GM18861 (cell line): ENCODE results near the gene TMEM191C.
"Not testable (repeated sequence)": the region's sequence is repeated elsewhere in the genome, so short reads cannot be mapped to it uniquely, and the experiment has no call there.

Experiments used
- ATAC-seq: cut with Tn5 transposase; IDR thresholded peaks from one replicate; pipeline ENCODE4 v1.9.1; 2021; ENCODE audit not compliant: unreplicated experiment

Gene TMEM191C

DNA sequence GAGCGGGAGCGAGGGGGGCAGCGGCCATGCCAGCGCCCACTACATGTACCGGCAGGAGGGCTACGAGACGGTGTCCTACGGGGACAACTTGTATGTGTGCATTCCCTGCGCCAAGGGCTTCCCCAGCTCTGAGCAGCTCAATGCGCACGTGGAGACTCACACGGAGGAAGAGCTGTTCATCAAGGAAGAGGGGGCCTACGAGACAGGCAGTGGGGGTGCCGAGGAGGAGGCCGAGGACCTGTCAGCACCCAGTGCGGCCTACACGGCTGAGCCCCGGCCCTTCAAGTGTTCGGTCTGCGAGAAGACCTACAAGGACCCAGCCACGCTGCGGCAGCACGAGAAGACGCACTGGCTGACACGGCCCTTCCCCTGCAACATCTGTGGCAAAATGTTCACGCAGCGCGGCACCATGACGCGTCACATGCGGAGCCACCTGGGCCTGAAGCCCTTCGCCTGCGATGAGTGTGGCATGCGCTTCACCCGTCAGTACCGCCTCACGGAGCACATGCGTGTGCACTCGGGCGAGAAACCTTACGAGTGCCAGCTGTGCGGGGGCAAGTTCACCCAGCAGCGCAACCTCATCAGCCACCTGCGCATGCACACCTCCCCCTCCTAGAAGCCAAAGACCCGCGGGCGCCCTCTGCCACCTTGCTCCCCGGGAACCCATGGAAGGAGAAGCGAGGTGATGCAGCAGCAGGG, 20.9 kb upstream of the TMEM191C start:
- no peak for ATAC-seq

GRCh38 chr22:21446827-21447690, 20.1 kb upstream of the TMEM191C start:
- ATAC-seq, result no peak

DNA sequence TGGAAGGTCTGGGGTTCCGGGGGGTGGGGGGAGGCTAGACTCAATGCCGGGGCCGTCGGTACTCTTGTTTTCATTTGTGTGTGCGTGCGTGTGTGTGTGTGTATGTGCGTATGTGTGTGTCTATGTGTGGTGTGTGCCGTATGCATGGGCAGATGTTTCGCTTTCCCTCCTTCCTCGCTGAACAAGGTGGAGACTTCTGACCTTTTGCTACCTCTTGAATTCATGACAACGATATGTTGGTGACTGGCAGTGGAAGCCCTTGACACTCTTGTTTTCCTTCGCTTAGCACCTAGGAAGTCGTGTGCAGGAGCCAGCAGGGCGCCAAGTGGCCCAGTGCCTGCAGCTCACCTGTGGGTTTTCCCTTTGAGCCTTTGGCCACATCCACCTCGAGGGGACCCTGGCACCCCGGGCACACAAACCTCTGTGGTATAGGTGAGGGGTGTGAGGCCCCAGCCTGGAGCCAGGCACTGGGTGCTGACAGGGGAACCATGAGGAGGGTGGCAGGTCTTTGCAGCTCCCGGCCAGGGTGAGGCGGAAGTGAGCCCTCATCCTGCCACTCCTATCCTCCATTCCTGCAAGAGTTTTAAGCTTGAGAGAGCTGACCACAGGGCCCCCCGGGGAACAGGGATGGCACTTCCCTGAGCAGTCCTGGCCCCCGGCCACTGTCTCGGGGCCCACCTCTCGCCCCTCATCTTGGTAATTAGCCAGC, 19.3 kb upstream of the TMEM191C start:
- ATAC-seq, result no peak

- ATAC-seq, result no peak
These were observed 18.4 kb upstream of the TMEM191C start for GRCh38 chr22:21448627-21449416.

DNA sequence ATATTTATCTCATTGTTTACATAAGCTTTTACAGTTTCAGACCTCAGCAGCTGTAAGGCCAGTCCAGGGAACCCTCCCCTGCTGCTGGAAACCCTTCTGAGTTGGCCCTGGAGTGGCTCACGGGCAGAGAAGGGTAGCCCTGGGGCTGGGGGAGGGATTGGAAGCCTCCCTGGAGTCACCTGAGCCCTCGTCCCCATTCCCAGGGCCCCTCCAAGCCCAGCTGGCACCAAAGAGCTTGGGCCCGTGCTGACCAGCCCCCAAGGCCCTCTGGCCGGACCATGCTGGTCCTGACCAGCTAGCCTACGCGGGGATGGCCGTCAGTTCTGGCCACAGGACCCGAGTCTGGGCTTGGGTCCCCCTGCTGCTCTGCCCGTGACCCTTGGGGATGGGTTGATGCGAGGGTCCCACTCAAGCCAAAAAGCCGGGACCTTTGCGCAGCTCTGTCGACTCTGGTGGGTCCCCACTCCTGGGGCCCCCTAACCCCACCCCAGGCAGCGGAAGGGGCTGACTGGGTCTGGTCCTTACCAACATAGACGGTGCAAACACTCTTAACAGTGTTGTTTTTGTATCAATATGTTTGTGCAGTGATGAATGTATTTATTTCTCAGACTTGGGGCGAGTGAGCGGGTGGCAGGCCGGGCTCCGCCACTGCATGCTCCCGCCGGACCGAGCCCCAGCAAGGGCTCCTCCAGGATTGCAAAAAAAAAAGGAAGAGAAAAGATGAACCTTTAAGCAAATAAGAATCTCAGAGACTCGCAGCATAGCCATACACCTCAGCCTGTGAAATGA, 17.5 kb upstream of the TMEM191C start:
- ATAC-seq, result no peak

- ATAC-seq, result no peak
These were observed 16.8 kb upstream of the TMEM191C start for GRCh38 chr22:21450320-21450831.

DNA sequence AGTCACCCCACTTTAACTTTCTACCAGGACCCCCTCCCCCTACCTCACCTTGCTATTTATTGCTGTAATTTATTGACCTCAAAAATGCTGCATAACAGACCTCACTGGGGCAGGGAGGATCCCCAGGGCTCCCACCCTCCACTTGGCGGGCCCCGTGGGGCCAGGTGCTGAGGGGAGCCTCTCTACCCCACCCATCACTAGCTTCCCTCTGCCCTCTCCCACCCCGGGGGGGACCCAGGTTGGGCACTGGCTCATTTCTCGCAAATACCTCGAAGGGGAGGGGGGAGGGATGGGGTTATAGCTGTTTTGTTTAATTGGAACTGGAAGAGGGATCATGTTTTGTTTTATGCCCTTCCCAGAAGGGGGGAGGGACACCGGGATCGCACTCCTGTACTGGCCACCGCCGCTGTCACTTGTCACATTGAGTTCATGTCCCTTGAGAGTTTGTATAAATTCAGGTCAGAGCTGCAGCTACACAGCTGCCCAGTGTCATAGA, 16.3 kb upstream of the TMEM191C start:
- no peak for ATAC-seq

DNA sequence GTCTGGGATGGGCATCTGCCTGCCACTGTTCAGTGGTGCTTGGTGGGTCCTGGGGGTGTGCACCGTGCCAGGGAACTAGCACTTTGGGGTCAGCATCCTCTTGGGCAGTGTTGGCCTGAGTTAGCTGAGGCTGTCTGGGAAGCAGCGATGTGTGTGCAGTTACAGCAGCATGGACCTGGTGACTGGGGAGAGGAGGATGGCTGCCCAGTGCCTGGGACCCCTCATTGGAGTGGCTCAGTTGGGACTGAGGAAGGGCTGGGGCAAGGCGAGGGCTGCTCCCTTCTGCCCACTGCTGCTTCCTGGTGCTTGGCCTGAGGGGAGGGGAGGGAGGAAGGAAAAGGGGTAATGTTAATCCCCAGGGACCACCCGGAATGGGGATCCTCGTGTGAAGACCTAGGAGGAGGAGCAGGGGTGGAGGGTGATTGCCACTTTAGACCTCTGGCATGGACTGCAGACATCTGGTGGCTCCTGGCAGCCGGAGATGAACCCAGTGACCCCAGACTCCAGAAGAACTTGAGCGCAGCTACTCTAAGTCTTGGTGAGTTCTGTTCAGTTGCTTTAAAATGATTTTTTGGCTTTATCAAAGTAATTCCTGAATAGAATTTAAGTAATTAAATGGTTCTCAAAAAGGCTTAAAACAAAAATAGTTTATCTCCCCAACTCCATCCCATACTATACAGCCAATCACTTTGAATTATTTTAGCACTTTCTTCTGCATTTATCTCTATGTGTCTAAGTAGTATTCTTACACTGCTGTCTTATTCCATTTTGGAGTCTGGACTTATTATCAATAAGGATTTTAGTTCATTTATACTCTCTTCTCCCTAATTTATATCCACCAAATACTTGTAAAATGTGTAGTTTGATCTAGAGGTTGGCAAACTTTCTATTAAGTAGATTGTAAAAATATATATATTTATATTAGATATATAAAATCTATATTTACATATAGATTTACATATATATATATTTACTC, 15.4 kb upstream of the TMEM191C start:
- ATAC-seq, result no peak

DNA sequence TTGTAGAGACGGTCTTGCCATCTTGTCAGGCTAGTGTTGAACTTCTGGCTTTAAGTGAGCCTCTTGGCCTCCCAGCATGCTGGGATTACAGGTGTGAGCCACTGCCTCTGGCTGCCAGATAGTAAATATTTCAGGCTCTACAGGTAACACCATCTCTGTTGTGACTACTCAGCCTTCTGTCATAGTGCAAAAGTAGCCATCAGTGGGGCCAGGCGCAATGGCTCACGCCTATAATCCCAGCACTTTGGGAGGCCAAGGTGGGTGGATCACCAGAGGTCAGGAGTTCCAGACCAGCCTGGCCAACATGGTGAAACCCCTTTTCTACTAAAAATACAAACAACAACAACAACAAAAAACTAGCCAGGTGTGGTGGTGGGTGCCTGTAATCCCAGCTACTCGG, 14.5 kb upstream of the TMEM191C start:
- ATAC-seq, result not testable (repeated sequence)

- not testable (repeated sequence) for ATAC-seq
These were observed 12.2 kb upstream of the TMEM191C start for GRCh38 chr22:21454998-21455333.

DNA sequence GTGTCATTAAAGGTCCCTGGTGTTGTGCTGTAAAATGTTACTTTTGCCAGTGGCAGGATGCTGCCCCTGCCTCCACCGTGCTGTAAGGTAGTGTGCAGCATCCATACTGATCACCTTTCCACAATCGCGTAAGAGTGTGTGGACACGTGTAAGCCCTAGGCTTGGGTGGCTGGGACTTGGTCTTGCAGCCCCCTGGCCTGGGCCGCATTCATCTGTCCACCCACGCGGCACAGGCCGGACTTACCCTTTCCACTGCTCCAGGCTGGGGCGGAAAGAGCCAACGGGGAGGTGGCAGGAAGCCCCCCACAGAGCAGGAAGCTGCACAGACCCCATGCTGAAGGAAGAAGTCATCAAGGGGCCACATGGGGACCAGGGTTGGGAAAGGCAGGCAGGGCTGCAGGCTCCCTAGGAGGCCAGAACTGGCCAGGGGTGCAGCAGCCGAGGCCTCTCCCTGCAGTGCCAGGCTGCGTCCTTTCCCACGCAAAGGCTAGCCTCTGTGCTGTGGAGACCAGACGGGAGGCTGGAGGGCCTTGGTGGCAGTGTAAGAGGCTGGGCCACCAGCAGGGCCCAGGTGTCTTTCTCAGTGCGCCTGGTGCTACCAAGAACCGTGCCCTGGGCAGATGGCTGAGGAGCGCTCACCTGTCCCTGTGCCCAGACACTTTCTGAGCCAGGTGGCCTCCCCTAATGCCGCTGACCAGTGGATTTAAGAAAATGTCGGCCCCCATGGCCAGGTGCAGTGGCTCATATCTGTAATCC, 11.7 kb upstream of the TMEM191C start:
- no peak for ATAC-seq

- ATAC-seq, result no peak
These were observed 10.0 kb upstream of the TMEM191C start for GRCh38 chr22:21457023-21457787.

GRCh38 chr22:21462672-21463071, 4.5 kb upstream of the TMEM191C start:
- not testable (repeated sequence) for ATAC-seq

- ATAC-seq, result peak; percentile 66
These were observed 1.3 kb downstream of the TMEM191C start for GRCh38 chr22:21468194-21469096.

DNA sequence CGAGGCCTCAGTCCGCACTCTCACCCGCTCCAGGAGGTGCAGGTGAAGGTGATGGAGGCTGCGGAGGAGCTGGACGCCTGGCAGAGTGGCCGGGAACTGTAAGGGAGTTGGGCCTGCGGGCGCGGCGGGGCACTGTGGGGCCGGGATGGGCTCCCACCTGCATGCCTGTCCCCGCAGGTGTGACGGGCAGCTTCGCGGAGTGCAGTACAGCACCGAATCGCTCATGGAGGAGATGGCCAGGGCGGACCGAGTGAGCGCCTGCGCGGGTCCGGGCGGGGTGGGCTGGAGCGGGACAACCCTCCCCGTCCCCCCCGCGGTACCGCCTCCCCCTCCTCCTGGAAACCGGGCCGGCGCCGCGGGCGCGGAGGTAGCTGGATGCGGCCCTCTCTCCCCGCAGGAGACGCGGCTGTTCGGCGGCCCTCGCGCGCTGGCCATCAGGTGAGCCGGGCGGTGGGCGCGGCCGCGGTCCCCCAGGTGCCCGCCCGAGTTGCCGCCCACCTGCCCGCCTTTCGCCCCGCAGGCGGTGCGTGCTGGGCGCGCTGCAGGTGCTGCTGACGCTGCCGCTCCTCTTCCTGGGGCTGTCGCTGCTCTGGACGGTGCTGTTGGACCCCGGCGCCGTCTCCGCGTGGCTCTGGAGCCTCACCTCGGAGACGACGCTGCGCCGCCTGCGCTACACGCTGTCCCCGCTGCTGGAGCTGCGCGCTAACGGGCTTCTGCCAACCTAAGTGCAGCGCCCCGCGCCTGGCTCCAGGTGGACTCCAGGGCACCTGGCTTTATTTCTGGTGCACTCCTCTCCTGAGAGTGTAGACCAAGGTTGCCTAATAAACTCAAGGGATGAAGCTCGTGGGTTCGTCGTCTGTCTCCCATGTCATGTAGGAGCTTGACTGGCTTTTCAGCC, 2.2 kb downstream of the TMEM191C start:
- not testable (repeated sequence) for ATAC-seq
